IMR-90 (cell line): ENCODE results near the gene RPTOR.

Source experiments
- CEBPB ChIP-seq: IDR thresholded peaks from 2 replicates; pipeline ENCODE4 v1.6.1; 2012; ENCODE audit warnings: low read depth, low read length, improper control_type of control experiment
- POLR2A ChIP-seq: IDR thresholded peaks from 2 replicates; pipeline ENCODE4 v1.6.1; 2012; ENCODE audit warnings: mild to moderate bottlenecking, low read depth, low read length
- RAD21 ChIP-seq: IDR thresholded peaks from 2 replicates; pipeline ENCODE4 v1.6.1; 2012; ENCODE audit warnings: low read length, improper control_type of control experiment
- RFX5 ChIP-seq: IDR thresholded peaks from 2 replicates; pipeline ENCODE4 v1.8.0; 2012; ENCODE audit warnings: low read depth, mild to moderate bottlenecking, low read length, moderate library complexity
- TF ChIP-seq, protein P1 (sequence below): conservative IDR thresholded peaks from 2 replicates; pipeline ENCODE4 v1.5.1; 2012; ENCODE audit warnings: mild to moderate bottlenecking, low read depth, low read length, improper control_type of control experiment

DNA sequence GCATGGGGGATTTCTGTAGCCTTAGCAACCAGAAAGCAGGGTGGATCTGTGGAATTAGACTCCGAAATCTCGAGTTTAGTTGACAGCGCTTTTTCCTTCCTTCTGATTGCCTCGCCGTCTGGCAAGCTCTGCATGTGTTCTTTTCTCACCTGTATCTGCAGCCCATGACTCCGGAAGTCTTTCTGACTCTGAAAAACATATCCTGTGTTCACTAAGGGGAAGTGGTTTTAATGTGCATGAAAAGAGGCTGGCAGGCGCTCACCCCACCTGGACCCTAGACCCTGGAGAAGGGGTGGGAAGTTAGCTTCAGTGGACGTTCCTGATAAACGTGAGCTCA is 158.5 kb downstream of the RPTOR start:
- TF ChIP-seq, protein P1, sequence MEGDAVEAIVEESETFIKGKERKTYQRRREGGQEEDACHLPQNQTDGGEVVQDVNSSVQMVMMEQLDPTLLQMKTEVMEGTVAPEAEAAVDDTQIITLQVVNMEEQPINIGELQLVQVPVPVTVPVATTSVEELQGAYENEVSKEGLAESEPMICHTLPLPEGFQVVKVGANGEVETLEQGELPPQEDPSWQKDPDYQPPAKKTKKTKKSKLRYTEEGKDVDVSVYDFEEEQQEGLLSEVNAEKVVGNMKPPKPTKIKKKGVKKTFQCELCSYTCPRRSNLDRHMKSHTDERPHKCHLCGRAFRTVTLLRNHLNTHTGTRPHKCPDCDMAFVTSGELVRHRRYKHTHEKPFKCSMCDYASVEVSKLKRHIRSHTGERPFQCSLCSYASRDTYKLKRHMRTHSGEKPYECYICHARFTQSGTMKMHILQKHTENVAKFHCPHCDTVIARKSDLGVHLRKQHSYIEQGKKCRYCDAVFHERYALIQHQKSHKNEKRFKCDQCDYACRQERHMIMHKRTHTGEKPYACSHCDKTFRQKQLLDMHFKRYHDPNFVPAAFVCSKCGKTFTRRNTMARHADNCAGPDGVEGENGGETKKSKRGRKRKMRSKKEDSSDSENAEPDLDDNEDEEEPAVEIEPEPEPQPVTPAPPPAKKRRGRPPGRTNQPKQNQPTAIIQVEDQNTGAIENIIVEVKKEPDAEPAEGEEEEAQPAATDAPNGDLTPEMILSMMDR: no peak
- TF ChIP-seq POLR2A (no peak), CEBPB (no peak), RAD21 (no peak), RFX5 (no peak)
